ENCODE results near the gene FGFRL1. TPM values are rescaled to one million over a fixed set of nuclear protein-coding genes. Genes with fewer than 3 reads are reported as not detected.

The FGFRL1 gene
- total RNA-seq, 8 experiments from 2014 or later = 5.4 to 42.4 (median 15.0) TPM

DNA sequence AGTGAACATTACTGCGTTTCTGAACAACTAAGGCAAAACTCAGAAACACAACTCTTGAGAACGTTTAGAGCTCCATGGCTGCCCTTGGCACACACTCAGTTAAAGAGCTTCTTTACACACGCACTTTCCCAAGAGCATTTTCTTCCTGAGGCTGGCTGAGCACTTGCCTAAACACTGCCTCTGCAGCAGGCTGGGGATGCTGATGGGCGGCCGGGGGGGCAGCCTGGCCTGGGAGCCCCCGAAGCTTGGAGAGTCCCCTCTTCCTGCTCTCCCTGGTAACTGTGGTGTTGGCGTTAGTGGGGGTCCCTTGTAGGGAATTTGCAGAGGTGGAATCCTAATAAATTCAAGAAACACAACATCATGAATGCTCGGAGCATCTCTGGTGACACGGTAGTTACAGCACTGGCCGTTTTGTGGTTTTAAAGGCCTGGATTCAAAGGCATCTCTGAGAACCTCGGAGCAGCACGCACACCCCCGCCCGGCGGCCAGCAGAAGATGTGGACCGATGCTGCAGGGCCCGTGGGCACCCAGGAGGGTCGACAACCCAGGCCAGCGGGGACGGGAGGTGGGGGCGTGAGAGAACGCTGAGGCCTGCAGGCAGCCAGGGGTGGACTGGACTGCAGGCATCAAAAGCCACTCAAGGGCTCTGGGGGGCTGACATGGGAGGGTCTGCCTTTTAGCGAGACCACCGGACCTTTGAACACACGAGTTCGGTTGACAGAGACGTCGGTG, 45.4 kb downstream of the FGFRL1 start:
- in situ Hi-C loops (cut with MboI; ENCODE audit: low pct_unique_long_range_greater_than_20kb in 2 of 9, low sequenced_read_pairs in 9 of 9, unreplicated experiment in 9 of 9) = no loop called here
- H3K27ac ChIP-seq = no peak overlapping the region
- H3K4me1 ChIP-seq (replicated peaks in 1 of 2) = peaks cover 4 to 21% of the 10 kb centered on the region in 2 donors
- 0 to 100% (median 70%) methylated on average over 1 to 14 of the region's 28 CpGs; no CpG with 5 or more reads in 1 of the 10 experiments for WGBS, 10 experiments
- H3K4me3 ChIP-seq = no peak overlapping the region
- ATAC-seq (replicated peaks in 6 of 8) = no peak

DNA sequence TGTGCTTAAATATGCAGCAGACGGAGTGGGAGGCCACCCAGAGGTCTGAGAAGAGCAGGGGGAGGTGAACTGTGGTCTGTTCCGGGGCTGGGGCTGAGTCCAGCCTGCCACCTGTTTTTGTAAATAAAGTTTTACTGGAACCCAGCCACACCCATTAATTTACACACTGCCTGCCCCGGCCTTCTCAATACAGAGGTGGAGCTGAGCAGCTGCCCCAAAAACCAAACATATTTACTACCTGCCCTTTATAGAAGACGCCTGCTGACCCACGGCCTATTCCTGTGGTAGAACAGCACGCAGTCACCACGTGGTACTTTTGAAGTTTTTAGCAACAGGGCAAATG, 45.9 kb downstream of the FGFRL1 start:
- Histone ChIP-seq H3K27ac (no peak overlapping the region), H3K4me3 (no peak overlapping the region), H3K4me1 (replicated peaks in 1 of 2) (peaks cover 4 to 21% of the 10 kb centered on the region in 2 donors)
- 17 to 92% (median 63%) methylated on average over 1 to 5 of the region's 7 CpGs; no CpG with 5 or more reads in 6 of the 10 experiments for WGBS, 10 experiments
- ATAC-seq (replicated peaks in 6 of 8) = peak in 3 of 8 experiments; percentile 7 to 20 (median 20)
- in situ Hi-C loops (cut with MboI; ENCODE audit: low pct_unique_long_range_greater_than_20kb in 2 of 9, low sequenced_read_pairs in 9 of 9, unreplicated experiment in 9 of 9) = no loop called here

DNA sequence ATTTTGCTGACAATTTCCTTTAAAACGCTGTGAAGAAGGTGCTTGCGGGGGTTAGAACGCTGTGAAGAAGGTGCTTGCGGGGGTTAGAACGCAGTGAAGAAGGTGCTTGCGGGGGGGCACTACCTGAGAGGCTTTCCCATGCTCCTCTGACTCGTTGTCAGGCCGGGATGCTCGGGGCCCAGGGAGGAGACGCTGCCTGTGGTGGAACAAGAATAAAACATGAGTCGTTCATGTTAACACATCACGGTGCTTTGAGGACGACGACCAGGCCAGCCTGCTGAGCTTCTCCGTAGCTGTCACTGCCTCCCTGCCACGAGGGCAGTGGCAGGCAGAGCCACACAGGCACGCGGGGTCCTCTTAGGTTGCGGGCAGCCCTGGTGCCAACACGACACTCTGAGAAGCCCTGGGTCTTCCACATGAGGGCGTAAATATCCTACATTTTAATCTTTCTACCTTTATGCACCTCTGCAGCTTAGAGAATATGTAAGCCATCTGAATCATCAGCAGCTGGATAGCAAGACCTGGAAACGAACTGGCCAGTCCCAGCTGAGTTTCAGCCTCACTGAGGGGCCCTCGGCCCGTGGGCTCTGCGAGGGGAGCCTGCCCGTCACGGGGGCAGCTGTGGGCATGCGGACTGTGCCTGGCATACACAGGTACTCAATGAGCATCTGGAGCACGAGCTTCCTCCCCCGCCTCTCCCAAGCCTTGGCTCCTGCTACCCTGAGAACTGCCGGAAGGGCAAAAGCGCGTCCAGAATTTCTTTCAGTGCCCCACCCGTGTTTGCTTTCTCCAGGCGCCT, 47.0 kb downstream of the FGFRL1 start:
- in situ Hi-C loops (cut with MboI; ENCODE audit: low pct_unique_long_range_greater_than_20kb in 2 of 9, low sequenced_read_pairs in 9 of 9, unreplicated experiment in 9 of 9) = no loop called here
- 41 to 100% (median 63%) methylated on average over 1 to 15 of the region's 35 CpGs; no CpG with 5 or more reads in 1 of the 10 experiments for WGBS, 10 experiments
- no peak overlapping the region for H3K27ac ChIP-seq

DNA sequence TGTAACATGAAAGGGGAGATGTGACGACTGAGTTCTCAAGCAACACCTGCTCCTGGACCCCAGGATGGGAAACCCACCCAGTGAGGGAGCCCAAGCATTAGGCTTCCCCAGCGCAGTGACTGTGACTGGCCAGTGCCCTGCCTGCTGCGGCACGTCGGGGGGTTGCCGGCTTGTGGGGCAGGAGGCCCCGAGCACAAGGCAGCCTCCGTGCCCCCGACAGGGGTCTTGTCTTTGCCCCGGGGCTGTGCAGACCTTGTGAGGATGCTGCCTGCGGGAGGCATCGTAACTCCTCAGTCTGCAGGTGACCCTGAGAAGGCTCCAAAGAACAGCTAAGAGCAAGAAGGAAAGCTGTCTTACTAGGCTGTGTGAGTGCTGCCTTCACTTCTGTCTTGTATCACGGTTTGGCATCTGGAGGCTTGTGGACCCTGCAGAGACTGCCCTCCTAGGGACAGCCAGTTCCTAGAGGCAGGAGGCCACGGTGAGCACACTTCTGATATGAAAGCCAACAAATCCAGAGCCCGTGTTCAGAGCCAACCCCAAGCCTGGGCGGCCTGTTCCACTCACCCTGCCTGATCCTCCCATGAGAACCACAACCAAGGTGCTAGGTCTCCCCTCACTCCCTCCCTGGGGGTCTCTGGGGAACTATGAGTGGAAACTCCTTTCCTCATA, 47.7 kb downstream of the FGFRL1 start:
- ATAC-seq (replicated peaks in 6 of 8) = peak in 1 of 8 experiments; percentile 1
- Histone ChIP-seq H3K27ac (no peak overlapping the region), H3K4me3 (no peak overlapping the region), H3K4me1 (replicated peaks in 1 of 2) (peaks cover 4 to 21% of the 10 kb centered on the region in 2 donors)
- 30 to 92% (median 63%) methylated on average over 1 to 2 of the region's 16 CpGs; no CpG with 5 or more reads in 6 of the 10 experiments for WGBS, 10 experiments
- in situ Hi-C loops (cut with MboI; ENCODE audit: low pct_unique_long_range_greater_than_20kb in 2 of 9, low sequenced_read_pairs in 9 of 9, unreplicated experiment in 9 of 9) = no loop called here

More for the DNA sequence above, 47.0 kb downstream of the FGFRL1 start:
- Histone ChIP-seq H3K4me1 (replicated peaks in 1 of 2) (peaks cover 4 to 21% of the 10 kb centered on the region in 2 donors), H3K4me3 (no peak overlapping the region)
- peak in 7 of 8 experiments; percentile 3 to 56 (median 20) for ATAC-seq (replicated peaks in 6 of 8)

DNA sequence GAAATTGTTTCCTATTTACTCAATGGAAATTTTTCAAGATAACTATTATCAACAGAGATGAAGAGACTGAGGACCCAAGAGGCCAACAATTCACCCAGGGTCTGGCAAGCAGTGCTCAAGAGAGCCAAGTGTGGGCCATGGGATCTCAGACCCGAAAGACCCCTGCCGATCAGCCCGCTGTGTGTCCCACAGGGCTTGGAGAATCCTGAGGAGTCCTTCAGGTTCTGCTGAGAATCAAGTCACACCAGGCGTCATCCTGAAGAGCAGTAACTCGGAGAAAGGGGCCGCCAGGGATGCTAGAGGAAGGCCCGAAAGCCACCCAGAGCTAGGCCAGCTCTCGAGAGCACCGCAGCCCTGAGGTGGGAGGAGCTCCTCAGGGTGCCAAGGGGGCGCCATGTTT, 48.7 kb downstream of the FGFRL1 start:
- in situ Hi-C loops (cut with MboI; ENCODE audit: low pct_unique_long_range_greater_than_20kb in 2 of 9, low sequenced_read_pairs in 9 of 9, unreplicated experiment in 9 of 9) = no loop called here
- WGBS, 10 experiments = 30 to 93% (median 77%) methylated on average over 1 to 6 of the region's 10 CpGs; no CpG with 5 or more reads in 4 of the 10 experiments
- ATAC-seq (replicated peaks in 6 of 8) = no peak
- Histone ChIP-seq H3K4me1 (replicated peaks in 1 of 2) (peaks cover 4 to 21% of the 10 kb centered on the region in 2 donors), H3K4me3 (no peak overlapping the region), H3K27ac (no peak overlapping the region)

DNA sequence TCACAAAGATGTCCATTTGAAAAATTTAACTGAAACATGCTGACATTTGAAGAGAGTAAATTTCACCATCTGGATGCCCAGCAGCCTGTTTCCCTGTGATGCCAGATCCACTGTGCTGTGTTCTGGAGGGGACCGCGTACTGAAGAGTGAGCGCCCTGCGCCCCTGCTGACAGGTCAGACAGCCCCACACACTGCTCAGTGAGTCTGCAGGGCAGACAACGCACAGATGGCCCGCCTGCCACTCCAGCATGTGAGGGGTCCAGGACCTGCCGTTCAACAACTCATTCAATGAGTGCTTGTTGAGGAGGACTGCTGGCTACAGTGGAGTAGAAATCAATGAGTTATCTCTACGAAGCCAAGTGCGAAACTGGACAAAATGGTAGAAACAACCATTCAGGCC, 49.2 kb downstream of the FGFRL1 start:
- Histone ChIP-seq H3K4me1 (replicated peaks in 1 of 2) (peaks cover 4 to 18% of the 10 kb centered on the region in 2 donors), H3K27ac (no peak overlapping the region), H3K4me3 (no peak overlapping the region)
- peak in 2 of 8 experiments; percentile 16 to 30 for ATAC-seq (replicated peaks in 6 of 8)
- in situ Hi-C loops (cut with MboI; ENCODE audit: low pct_unique_long_range_greater_than_20kb in 2 of 9, low sequenced_read_pairs in 9 of 9, unreplicated experiment in 9 of 9) = no loop called here
- 82 to 100% (median 91%) methylated on average over 1 to 7 of the region's 9 CpGs; no CpG with 5 or more reads in 5 of the 10 experiments for WGBS, 10 experiments

DNA sequence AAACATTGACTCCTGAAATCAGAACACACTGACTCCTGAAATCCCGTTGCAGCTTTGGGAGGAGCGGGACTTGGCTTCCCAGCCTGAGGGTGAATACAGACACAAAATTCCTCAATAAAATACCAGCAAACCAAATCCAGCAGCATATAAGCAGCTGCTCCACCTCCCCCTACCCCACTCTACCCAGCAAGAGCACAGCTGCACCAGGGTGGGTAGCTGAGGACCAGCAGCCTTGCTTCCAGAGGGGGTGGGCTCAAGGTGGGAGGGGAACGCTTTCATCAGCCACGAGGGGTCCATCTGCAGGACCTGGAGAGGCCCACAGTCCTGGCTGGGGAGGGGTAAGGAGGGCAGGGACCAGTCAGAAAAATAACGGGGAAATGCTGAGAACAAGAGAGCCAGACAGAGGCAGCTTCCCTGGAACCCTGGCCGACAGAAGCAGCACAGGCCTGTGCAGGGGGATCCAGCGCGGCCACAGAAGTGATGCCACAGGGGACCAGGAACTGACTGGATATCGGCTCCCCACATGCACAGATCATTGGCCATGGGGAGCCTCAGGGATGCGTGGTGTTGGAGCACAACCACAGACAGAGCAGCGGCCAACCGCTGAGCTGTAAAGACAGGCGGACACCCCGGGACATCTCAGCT, 49.8 kb downstream of the FGFRL1 start:
- peak in 5 of 8 experiments; percentile 11 to 49 (median 29) for ATAC-seq (replicated peaks in 6 of 8)
- Histone ChIP-seq H3K4me1 (replicated peaks in 1 of 2) (peaks cover 0 to 14% of the 10 kb centered on the region in 2 donors), H3K27ac (no peak overlapping the region), H3K4me3 (no peak overlapping the region)
- in situ Hi-C loops (cut with MboI; ENCODE audit: low pct_unique_long_range_greater_than_20kb in 2 of 9, low sequenced_read_pairs in 9 of 9, unreplicated experiment in 9 of 9) = no loop called here
- 55 to 91% (median 80%) methylated on average over 1 to 9 of the region's 14 CpGs; no CpG with 5 or more reads in 5 of the 10 experiments for WGBS, 10 experiments

DNA sequence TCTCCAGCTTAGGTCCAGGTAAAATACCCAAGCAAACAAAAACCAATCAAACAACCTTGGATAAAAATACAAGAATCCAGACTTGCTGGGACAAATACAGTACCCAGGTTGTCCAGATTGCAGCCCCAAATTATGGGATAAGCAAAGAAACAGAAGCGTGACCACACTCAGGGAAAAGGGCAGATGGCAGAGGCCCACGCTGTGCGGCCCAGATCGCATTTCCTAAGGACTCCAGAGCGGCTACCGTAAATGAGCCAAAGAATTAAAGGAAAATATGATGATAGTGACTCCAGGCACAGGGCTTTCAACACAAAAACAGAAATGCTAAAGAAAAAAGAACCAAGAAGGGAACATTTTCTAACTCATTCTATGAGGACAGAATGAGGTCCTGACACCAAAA, 50.3 kb downstream of the FGFRL1 start:
- H3K4me3 ChIP-seq = no peak overlapping the region
- ATAC-seq (replicated peaks in 6 of 8) = no peak
- 20 to 100% (median 92%) methylated on average over 1 to 6 of the region's 6 CpGs; no CpG with 5 or more reads in 1 of the 10 experiments for WGBS, 10 experiments
- H3K27ac ChIP-seq = no peak overlapping the region
- peaks cover 0 to 14% of the 10 kb centered on the region in 2 donors for H3K4me1 ChIP-seq (replicated peaks in 1 of 2)
- in situ Hi-C loops (cut with MboI; ENCODE audit: low pct_unique_long_range_greater_than_20kb in 2 of 9, low sequenced_read_pairs in 9 of 9, unreplicated experiment in 9 of 9) = no loop called here

DNA sequence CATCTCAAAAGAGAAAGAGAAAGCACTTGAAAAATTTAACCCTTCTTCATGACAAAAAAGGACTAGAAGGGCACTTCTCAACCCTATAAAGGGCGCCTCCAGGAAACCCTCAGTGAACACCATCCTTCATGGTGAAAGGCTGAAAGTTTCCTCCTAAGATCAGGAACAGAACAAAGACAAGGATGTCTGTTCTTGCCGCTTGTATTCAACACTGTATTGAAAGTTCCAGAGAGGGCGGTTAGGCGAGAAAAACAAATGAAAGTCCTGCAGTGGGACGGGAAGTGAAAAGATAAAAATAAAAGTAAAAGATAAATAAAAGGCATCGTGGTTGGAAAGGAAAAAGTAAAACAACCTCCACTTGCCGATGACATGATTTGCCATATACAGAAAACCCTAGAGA, 51.0 kb downstream of the FGFRL1 start:
- ATAC-seq (replicated peaks in 6 of 8) = no peak
- in situ Hi-C loops (cut with MboI; ENCODE audit: low pct_unique_long_range_greater_than_20kb in 2 of 9, low sequenced_read_pairs in 9 of 9, unreplicated experiment in 9 of 9) = no loop called here

DNA sequence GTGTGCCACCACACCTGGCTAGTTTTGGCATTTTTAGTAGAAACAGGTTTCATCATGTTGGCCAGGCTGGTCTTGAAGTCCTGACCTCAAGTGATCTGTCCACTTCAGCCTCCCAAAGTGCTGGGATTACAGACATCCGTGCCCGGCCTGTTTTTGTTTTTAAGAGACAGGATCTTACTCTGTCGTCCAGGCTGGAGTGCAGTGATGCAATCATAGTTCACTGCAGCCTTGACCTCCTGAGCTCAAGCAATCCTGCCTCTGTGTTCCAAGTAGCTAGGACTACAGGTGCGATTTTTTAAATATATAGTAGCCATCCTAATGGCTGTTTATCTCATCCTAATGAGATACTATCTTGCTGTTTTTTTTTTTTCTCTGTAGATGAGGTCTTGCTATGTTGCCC, 54.3 kb downstream of the FGFRL1 start:
- H3K4me3 ChIP-seq = no peak overlapping the region
- in situ Hi-C loops (cut with MboI; ENCODE audit: low pct_unique_long_range_greater_than_20kb in 2 of 9, low sequenced_read_pairs in 9 of 9, unreplicated experiment in 9 of 9) = no loop called here
- no peak for ATAC-seq (replicated peaks in 6 of 8)
- H3K4me1 ChIP-seq (replicated peaks in 1 of 2) = peaks cover 0 to 10% of the 10 kb centered on the region in 2 donors
- H3K27ac ChIP-seq = no peak overlapping the region
- WGBS, 10 experiments = 40 to 80% (median 50%) methylated on average over 1 to 4 of the region's 4 CpGs; no CpG with 5 or more reads in 2 of the 10 experiments

More for the DNA sequence above, 51.0 kb downstream of the FGFRL1 start:
- Histone ChIP-seq H3K4me3 (no peak overlapping the region), H3K4me1 (replicated peaks in 1 of 2) (peaks cover 0 to 14% of the 10 kb centered on the region in 2 donors), H3K27ac (no peak overlapping the region)
- WGBS, 10 experiments = 24 to 82% (median 63%) methylated on average over 5 to 7 of the region's 7 CpGs; no CpG with 5 or more reads in 1 of the 10 experiments

DNA sequence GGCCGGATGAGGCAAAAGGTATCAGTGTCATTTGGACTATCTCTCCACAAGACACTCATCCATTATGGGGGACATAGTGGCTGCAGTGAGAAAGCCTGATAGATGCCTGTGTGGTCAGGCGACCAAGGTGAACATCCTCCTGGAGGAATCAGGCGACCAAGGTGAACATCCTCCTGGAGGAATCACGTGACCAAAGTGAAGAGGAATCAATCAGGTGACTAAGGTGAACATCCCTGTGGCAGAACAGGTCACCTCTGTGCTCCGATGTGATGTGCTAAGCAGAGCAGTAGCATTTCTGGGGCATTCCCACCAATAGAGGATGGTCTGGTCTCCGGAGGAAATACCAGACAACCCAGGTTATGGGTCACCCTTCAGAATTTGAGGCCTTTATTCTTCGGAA, 58.0 kb downstream of the FGFRL1 start:
- in situ Hi-C loops (cut with MboI; ENCODE audit: low pct_unique_long_range_greater_than_20kb in 2 of 9, low sequenced_read_pairs in 9 of 9, unreplicated experiment in 9 of 9) = no loop called here
- ATAC-seq (replicated peaks in 6 of 8) = no peak
- Histone ChIP-seq H3K4me1 (replicated peaks in 1 of 2) (peaks cover 0 to 6% of the 10 kb centered on the region in 2 donors), H3K4me3 (no peak overlapping the region), H3K27ac (no peak overlapping the region)
- whole genome bisulfite sequencing, 10 experiments = 0 to 96% (median 77%) methylated on average over 1 to 6 of the region's 7 CpGs; no CpG with 5 or more reads in 2 of the 10 experiments

DNA sequence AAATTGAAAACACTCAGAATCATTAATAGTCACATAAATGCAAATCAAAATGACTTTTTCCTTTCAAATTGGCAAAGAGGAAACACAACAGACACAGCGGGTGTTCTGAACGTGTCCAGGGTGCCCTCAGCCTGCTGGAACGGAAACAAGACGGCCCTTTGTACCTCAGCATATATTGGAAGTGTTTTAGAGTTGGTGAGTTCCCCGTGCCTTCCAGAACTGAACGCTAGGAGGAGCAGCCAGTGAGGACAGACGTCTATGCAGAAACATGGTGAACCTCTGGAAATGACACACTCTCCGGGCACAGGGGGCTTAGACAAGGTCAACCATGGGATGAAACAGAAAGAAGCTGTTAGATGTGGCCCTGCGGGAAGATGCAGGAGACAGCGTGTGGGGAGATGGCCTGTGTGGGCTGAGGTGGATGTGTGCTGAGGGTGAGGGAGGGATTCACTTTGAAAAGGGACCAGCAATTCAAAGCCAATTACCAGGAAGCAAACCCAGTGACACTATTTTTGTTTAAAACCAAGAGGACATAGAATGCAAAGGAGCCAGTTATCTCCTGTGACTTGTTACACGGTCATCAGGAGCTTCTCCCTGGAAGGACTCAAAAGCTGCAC, 61.5 kb downstream of the FGFRL1 start:
- peak; percentile 52 to 90 (median 64) for ATAC-seq (replicated peaks in 6 of 8)
- WGBS, 10 experiments = 0 to 46% (median 10%) methylated on average over 1 to 9 of the region's 11 CpGs; no CpG with 5 or more reads in 1 of the 10 experiments
- Histone ChIP-seq H3K4me1 (replicated peaks in 1 of 2) (peaks cover 0 to 6% of the 10 kb centered on the region in 2 donors), H3K27ac (no peak overlapping the region), H3K4me3 (no peak overlapping the region)
- in situ Hi-C loops (cut with MboI; ENCODE audit: low pct_unique_long_range_greater_than_20kb in 2 of 9, low sequenced_read_pairs in 9 of 9, unreplicated experiment in 9 of 9) = no loop called here
